ENCODE data around the gene NACC1.

- no peak for TF ChIP-seq CTCF (conservative IDR thresholded peaks at IDR 0.05; ENCODE audit: low read depth, low read length)
- TF ChIP-seq EZH2 (IDR thresholded peaks at IDR 0.05; ENCODE audit: borderline replicate concordance, low read depth, low read length, poor library complexity, severe bottlenecking), result no peak
Observed at GRCh38 chr19:13077240-13077639, 40.8 kb upstream of the NACC1 start.

All from A673 (cell line).